GM20431 (cell line): ENCODE measurements around the gene VTCN1.
"Not testable (repeated sequence)": the region's sequence is repeated elsewhere in the genome, so short reads cannot be mapped to it uniquely, and the experiment has no call there.

Experiments used
- in situ Hi-C: fragments of 300-500 bp; cut with MseI, MboI; formaldehyde crosslinking; loops from one replicate; pipeline ENCODE4 v1.15.0; 2020; ENCODE audit warnings: low sequenced_read_pairs; ENCODE audit not compliant: unreplicated experiment

Gene VTCN1

GRCh38 chr1:117105722-117106121, 105.0 kb downstream of the VTCN1 start:
- in situ Hi-C loops: no loop called here

- in situ Hi-C loops: no loop called here
These were observed 105.7 kb downstream of the VTCN1 start for GRCh38 chr1:117104986-117105385.

GRCh38 chr1:117101858-117102257, 108.9 kb downstream of the VTCN1 start:
- in situ Hi-C loops: not testable (repeated sequence)

- in situ Hi-C loops: no loop called here
These were observed 109.4 kb downstream of the VTCN1 start for GRCh38 chr1:117101334-117101733.

- in situ Hi-C loops: no loop called here
These were observed 112.3 kb downstream of the VTCN1 start for GRCh38 chr1:117098287-117098890.

GRCh38 chr1:117097443-117097842, 113.3 kb downstream of the VTCN1 start:
- in situ Hi-C loops: no loop called here

GRCh38 chr1:117096951-117097408, 113.7 kb downstream of the VTCN1 start:
- in situ Hi-C loops: no loop called here

- in situ Hi-C loops: no loop called here
These were observed 115.7 kb downstream of the VTCN1 start for GRCh38 chr1:117094841-117095604.

- in situ Hi-C loops: no loop called here
These were observed 116.7 kb downstream of the VTCN1 start for GRCh38 chr1:117093870-117094621.
